Measurements from ENCODE around the gene WDR73. TPM values are rescaled to one million over a fixed set of nuclear protein-coding genes. Genes with fewer than 3 reads are reported as not detected.

Gene WDR73
- total and polyA plus RNA-seq, 4 donors = 7.5 to 16.0 (median 10.1) TPM

DNA sequence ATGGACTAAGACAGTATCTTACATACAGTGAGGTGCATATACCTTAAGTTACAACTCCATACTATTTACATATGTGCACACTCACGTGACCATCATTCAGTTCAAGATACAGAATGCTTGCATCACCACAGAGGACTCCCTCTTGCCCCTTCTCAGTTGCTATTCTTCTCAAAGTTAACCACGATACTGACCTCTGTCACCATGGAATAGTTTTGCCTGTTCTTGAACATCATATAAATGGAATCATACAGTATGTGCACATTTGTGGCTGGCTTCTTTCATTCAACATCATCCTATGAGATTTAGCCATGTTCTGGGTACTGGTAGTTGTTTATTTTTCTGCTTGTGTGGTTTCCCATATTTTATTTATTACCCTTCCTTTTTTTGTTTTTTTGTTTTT is 63.7 kb downstream of the WDR73 start:
- Histone ChIP-seq H3K27me3 (ENCODE audit: control insufficient read depth in 4 of 4, insufficient read depth in 4 of 4, low read length in 3 of 4) (no peaks in the 10 kb centered on the region), H3K9me3 (ENCODE audit: control insufficient read depth in 4 of 4, low read length in 3 of 4) (no peaks in the 10 kb centered on the region), H3K4me3 (ENCODE audit: low read depth in 1 of 3, low read length in 3 of 3) (no peak overlapping the region), H3K4me1 (ENCODE audit: control insufficient read depth in 4 of 4, insufficient read depth in 4 of 4, low read length in 3 of 4) (peaks cover 0 to 20% (median 9%) of the 10 kb centered on the region in 4 donors), H3K9ac (ENCODE audit: low read depth in 1 of 2, low read length in 2 of 2) (no peak overlapping the region), H3K36me3 (ENCODE audit: control insufficient read depth in 4 of 4, insufficient read depth in 3 of 4, low read depth in 1 of 4, low read length in 3 of 4) (no peaks in the 10 kb centered on the region), H3K27ac (ENCODE audit: low read depth in 1 of 2, low read length in 2 of 2) (no peak overlapping the region)
- TF ChIP-seq, protein P1, sequence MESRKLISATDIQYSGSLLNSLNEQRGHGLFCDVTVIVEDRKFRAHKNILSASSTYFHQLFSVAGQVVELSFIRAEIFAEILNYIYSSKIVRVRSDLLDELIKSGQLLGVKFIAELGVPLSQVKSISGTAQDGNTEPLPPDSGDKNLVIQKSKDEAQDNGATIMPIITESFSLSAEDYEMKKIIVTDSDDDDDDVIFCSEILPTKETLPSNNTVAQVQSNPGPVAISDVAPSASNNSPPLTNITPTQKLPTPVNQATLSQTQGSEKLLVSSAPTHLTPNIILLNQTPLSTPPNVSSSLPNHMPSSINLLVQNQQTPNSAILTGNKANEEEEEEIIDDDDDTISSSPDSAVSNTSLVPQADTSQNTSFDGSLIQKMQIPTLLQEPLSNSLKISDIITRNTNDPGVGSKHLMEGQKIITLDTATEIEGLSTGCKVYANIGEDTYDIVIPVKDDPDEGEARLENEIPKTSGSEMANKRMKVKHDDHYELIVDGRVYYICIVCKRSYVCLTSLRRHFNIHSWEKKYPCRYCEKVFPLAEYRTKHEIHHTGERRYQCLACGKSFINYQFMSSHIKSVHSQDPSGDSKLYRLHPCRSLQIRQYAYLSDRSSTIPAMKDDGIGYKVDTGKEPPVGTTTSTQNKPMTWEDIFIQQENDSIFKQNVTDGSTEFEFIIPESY (IDR thresholded peaks at IDR 0.05) = no peak
- TF ChIP-seq, protein P2, sequence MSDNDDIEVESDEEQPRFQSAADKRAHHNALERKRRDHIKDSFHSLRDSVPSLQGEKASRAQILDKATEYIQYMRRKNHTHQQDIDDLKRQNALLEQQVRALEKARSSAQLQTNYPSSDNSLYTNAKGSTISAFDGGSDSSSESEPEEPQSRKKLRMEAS (IDR thresholded peaks at IDR 0.05) = no peak
- TF ChIP-seq HNF4G (IDR thresholded peaks at IDR 0.05) (no peak), GABPA (IDR thresholded peaks at IDR 0.05 in 1 of 2, conservative IDR thresholded peaks at IDR 0.05 in 1 of 2) (no peak), RXRA (IDR thresholded peaks at IDR 0.05) (no peak), FOXA1 (IDR thresholded peaks at IDR 0.05) (no peak)
- WGBS = 87% methylated on average over 2 of the region's 2 CpGs
- no peak for DNase-seq (ENCODE audit: low spot score)

Other genes with a start within 250 kb of the WDR73 start
- 10 to 100 TPM in 1 of 2 donors, 1 to 10 TPM in 1; 6.9 to 11.0 TPM for gene ZSCAN2, start 53.3 kb downstream of the WDR73 start, total RNA-seq
- 1 to 10 TPM; 5.4 to 9.0 TPM for gene ZSCAN2, start 53.3 kb downstream of the WDR73 start, polyA plus RNA-seq
- gene NMB, start 3.9 kb upstream of the WDR73 start, total RNA-seq = 1 to 10 TPM in 1 of 2 donors, under 1 TPM in 1; 0.59 to 1.1 TPM
- gene NMB, start 3.9 kb upstream of the WDR73 start, polyA plus RNA-seq = 1 to 10 TPM; 1.2 to 1.8 TPM
- 10 to 100 TPM; 72.9 to 90.2 TPM for gene SEC11A, start 61.9 kb upstream of the WDR73 start, total RNA-seq
- 10 to 100 TPM; 56.7 to 69.8 TPM for gene SEC11A, start 61.9 kb upstream of the WDR73 start, polyA plus RNA-seq
- gene ZNF592, start 94.3 kb upstream of the WDR73 start, total RNA-seq = 10 to 100 TPM in 1 of 2 donors, 1 to 10 TPM in 1; 8.5 to 10.6 TPM
- 1 to 10 TPM; 4.4 to 6.6 TPM for gene ZNF592, start 94.3 kb upstream of the WDR73 start, polyA plus RNA-seq
- gene ALPK3, start 163.1 kb upstream of the WDR73 start, total RNA-seq = 10 to 100 TPM in 1 of 2 donors, 1 to 10 TPM in 1; 3.1 to 10.0 TPM
- gene ALPK3, start 163.1 kb upstream of the WDR73 start, polyA plus RNA-seq = 1 to 10 TPM in 1 of 2 donors, under 1 TPM in 1; 0.96 to 2.5 TPM
- gene SLC28A1, start 230.4 kb upstream of the WDR73 start, total RNA-seq = 10 to 100 TPM in 1 of 2 donors, under 1 TPM in 1; 0.09 to 39.7 TPM
- gene SLC28A1, start 230.4 kb upstream of the WDR73 start, polyA plus RNA-seq = 10 to 100 TPM; 14.8 to 21.9 TPM

Measured in liver (tissue), 9 donors.